OCI-LY3 (cell line): ENCODE data around the gene NCL.

ENCODE experiments used
- CTCF ChIP-seq: fragments of 200-600, 300-600 bp; sonication (generic); IDR thresholded peaks from 2 replicates; pipeline ENCODE4 v1.5.1; 2014; ENCODE audit warnings: antibody characterized with exemption, low read length, low read depth
- EZH2phosphoT487 ChIP-seq: fragments of 200-600 bp; shearing (Covaris generic); IDR thresholded peaks from 2 replicates; pipeline ENCODE4 v1.6.1; 2018; ENCODE audit warnings: antibody characterized with exemption, mixed run types, low read depth

DNA sequence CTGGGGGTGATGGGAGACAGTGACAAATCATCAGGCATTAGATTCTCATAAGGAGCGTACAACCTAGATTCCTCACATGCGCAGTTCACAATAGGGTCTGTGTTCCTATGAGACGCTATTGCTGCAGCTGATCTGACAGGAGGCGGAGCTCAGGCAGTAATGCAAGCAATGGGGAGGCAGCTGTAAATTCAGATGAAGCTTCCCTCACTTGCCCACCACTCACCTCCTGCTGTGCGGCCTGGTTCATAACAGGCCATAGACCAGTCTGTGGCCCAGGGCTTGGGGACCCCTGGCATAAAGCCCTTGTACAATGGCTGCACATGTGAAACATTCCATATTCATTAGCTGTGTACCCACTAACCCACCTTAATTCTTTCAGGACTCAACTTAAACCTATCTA, 47.9 kb upstream of the NCL start:
- no peak for TF ChIP-seq CTCF
- no peak for TF ChIP-seq EZH2phosphoT487
